Esophagus mucosa (tissue), 1 donor: ENCODE results near the gene SPIRE2. TPM values are rescaled to one million over a fixed set of nuclear protein-coding genes. Genes with fewer than 3 reads are reported as not detected.

Experiments used
- ATAC-seq: fragments of 200-7000 bp; cut with Tn5 transposase; one replicate; pipeline ENCODE4 v1.9.1; 2020
- total RNA-seq: library from RNA; stranded (reverse); gene quantifications from one replicate; pipeline ENCODE4 v1.2.4, GENCODE V29; 2023
- donor health status: DM: yes; HTN: yes; CAD: no.

Gene SPIRE2
- total RNA-seq, 1 donor from 2014 or later = 3.9 TPM

- ATAC-seq = no peak
Measured at GRCh38 chr16:89915303-89916232, 87.3 kb downstream of the SPIRE2 start.

- ATAC-seq = peak; percentile 64
Measured at GRCh38 chr16:89917773-89918452, 89.6 kb downstream of the SPIRE2 start.

GRCh38 chr16:89918453-89919347 lies 90.4 kb downstream of the SPIRE2 start, which contains the start of gene MC1R:
Gene MC1R, plus strand, starts transcription at chr16:89918862. Its CDS starts 397 bp downstream, at chr16:89919259.
- peak; percentile 0 for ATAC-seq

- ATAC-seq = no peak
Measured at GRCh38 chr16:89919535-89920406, 91.5 kb downstream of the SPIRE2 start.

- ATAC-seq = no peak
Measured at GRCh38 chr16:89920723-89921122, 92.4 kb downstream of the SPIRE2 start.

Other genes starting within 250 kb of the SPIRE2 start
- not detected for gene DPEP1, start 214.8 kb upstream of the SPIRE2 start, total RNA-seq
- gene CHMP1A, start 170.8 kb upstream of the SPIRE2 start, total RNA-seq = 69.5 TPM
- 3.9 TPM for gene SPATA33, start 170.6 kb upstream of the SPIRE2 start, total RNA-seq
- gene CDK10, start 141.8 kb upstream of the SPIRE2 start, total RNA-seq = 37.3 TPM
- gene SPATA2L, start 126.8 kb upstream of the SPIRE2 start, total RNA-seq = 6.0 TPM
- 21.0 TPM for gene VPS9D1, start 107.6 kb upstream of the SPIRE2 start, total RNA-seq
- 22.0 TPM for gene ZNF276, start 106.9 kb upstream of the SPIRE2 start, total RNA-seq
- gene FANCA, start 11.8 kb upstream of the SPIRE2 start, total RNA-seq = 14.9 TPM
- 99.2 TPM for gene TCF25, start 45.1 kb downstream of the SPIRE2 start, total RNA-seq
- 1.6 TPM for gene MC1R, start 90.4 kb downstream of the SPIRE2 start, total RNA-seq
- gene TUBB3, start 94.9 kb downstream of the SPIRE2 start, total RNA-seq = 22.0 TPM
- 29.9 TPM for gene DEF8, start 120.3 kb downstream of the SPIRE2 start, total RNA-seq
- gene DBNDD1, start 191.0 kb downstream of the SPIRE2 start, total RNA-seq = 13.9 TPM
- gene PRDM7, start 248.9 kb downstream of the SPIRE2 start, total RNA-seq = not detected